Fibroblast of villous mesenchyme (primary cell): Measurements from ENCODE around the gene APCDD1L. TPM values are rescaled to one million over a fixed set of nuclear protein-coding genes. Genes with fewer than 3 reads are reported as not detected.

Source experiments
- DNase-seq: peaks from one replicate; pipeline ENCODE4 v3.0.0-alpha.2; 2010; ENCODE audit warnings: low read depth
- H3K4me3 ChIP-seq: 2 replicates; pipeline ENCODE4 v1.5.1; 2011; ENCODE audit warnings: low read depth, mild to moderate bottlenecking, low read length
- total RNA-seq: library from RNA; depleted of rRNA; stranded (reverse); fragments of >200 nt; gene quantifications from 2 replicates; pipeline ENCODE4 v1.2.3, GENCODE V29; 2012
- TF ChIP-seq, protein P1 (sequence below): IDR thresholded peaks from 2 replicates; pipeline ENCODE4 v1.5.1; 2012; ENCODE audit warnings: low read depth, mild to moderate bottlenecking, low read length; ENCODE audit not compliant: insufficient read depth

Gene APCDD1L
- total RNA-seq, 1 donor = 0.86 TPM

DNA sequence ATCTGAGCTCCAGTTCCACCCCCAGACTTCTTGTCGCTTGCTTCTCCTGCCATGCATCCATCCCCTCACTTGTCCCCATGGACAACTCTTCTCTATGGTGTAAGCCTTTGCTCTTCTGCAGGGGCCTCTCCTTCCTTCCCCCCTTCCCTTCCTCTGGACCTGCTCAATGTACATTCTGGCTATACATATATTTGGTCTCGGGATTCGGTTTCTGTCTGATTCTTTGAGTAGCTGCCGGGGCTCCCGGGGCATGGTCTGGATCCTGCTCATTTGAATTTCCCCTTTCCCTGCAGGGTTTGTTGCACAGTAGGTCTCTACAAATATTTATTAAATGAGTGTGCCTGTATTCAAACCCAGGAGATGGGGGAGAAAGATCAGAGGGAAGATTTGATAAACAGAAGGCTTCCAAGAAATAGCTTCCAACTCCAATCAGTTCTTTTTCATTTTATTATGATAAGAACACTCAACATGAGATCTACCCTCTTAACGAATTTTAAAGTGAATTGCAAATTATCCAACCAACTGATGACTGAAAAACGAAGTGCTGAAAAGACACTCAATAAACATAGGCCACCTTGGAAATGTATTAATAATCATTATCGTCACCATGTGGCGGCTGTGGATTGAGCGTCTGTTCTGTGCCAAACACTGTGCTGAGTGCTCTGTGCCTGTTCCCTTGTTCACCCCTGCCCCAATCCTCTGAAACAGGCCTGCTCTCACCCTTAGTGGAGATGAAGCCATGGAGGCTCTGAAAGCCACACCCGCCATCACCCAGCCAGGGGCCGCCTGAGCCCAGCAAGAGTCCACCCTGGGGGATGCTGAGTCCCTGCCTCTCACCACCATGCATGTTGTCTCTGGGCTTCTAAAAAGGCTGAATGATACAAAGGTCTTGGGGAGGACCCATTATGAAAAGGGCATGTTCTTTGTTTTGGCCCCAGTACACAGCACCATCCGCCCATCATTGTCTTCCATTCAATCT lies 34.3 kb upstream of the APCDD1L start:
- DNase-seq = no peak
- TF ChIP-seq, protein P1, sequence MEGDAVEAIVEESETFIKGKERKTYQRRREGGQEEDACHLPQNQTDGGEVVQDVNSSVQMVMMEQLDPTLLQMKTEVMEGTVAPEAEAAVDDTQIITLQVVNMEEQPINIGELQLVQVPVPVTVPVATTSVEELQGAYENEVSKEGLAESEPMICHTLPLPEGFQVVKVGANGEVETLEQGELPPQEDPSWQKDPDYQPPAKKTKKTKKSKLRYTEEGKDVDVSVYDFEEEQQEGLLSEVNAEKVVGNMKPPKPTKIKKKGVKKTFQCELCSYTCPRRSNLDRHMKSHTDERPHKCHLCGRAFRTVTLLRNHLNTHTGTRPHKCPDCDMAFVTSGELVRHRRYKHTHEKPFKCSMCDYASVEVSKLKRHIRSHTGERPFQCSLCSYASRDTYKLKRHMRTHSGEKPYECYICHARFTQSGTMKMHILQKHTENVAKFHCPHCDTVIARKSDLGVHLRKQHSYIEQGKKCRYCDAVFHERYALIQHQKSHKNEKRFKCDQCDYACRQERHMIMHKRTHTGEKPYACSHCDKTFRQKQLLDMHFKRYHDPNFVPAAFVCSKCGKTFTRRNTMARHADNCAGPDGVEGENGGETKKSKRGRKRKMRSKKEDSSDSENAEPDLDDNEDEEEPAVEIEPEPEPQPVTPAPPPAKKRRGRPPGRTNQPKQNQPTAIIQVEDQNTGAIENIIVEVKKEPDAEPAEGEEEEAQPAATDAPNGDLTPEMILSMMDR = no peak
- H3K4me3 ChIP-seq = no peak overlapping the region

DNA sequence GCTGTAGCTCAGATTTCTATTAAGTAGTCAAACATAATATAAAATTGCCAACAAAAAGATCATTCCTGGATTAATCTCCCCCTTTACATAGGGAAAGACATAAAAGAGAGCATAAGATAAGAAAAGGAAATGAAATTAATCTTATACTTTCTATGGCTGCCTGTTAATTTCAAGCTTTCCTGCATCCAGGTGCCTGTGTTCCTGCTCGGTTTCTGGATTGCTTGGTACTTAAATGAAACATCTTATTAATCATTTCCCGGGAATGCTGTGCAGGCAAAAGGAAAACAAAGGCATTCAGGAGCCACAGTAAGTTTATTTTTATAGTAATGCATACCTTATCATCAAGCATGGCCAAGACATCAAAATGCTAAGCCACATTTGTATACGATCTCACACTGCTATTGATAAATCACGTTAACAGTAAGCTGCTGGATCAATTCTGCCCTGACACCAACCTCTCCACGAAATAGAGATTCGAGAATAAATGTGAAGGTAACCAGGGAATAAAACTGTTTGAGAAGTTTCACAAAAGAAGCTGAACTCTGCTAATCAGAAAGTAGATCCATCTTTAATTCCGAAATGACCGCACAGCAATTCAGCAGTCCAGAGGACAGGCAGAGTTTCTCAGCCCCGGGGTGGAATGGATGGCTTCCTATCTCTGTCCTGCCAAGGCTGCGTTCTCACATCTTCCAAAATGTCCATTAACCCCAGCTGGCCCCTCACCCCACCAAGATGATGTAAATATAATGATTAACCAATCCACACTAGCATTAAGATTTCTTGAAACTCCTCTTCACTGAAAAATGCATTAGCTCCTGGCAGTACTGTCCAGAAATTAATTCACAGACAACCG lies 32.6 kb upstream of the APCDD1L start:
- DNase-seq = no peak
- H3K4me3 ChIP-seq = no peak overlapping the region
- TF ChIP-seq, protein P1 = no peak

DNA sequence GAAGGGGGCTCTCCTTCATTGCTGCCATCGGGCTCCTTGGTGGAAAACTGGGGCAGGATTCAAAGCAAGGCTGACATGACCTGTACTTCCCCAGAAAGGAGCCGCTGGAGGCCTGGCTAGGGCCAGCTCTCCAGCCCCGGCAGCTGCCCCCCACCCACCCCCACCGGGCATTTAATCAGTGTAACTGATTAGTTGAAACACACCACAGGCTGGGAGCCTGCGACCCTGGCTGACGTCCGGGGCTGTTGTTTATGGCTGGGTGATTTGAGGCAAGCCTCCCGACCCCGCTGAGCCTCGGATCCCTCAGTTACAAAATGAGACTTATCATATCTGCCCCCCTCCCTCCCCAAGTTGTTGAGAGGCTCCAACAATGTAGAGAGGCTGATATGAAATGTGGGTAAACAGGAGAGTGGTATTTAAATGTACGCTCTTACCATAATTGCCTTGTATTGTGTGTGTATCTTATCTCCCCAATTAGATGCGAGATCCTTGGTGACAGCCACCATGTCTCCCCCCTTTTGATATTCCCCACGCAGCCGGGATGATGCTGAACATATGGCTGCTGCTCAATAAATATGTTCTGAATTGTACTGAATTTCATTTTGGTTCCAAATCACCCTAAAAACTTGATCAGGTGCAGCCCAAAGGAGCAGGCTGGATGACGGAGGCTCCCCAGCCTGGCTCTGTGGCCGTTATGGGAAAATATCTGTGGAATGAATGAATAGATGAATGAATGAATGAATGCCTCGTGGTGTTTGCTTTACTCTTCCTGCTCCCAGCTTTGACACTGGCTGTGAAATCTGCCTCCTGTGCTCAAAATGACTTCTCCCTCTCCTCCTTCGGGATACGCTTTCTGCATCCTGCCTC lies 31.8 kb upstream of the APCDD1L start:
- TF ChIP-seq, protein P1 = no peak
- no peak overlapping the region for H3K4me3 ChIP-seq
- DNase-seq = no peak

DNA sequence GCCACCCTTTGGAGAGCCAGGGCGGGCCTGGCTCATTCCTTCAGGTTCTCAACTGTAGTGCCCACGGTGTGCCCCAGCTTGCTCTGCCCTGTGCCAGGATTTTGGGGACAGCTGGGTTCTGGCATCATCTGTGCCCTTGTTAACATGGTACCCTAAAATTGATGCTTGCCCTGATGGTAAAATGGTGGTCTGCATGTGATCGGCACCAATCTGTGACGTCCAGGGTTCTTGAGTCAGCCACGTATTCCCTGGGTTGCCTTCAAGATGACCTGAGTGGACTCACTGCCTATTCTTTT lies 31.2 kb upstream of the APCDD1L start:
- TF ChIP-seq, protein P1 = no peak
- H3K4me3 ChIP-seq = no peak overlapping the region
- no peak for DNase-seq

DNA sequence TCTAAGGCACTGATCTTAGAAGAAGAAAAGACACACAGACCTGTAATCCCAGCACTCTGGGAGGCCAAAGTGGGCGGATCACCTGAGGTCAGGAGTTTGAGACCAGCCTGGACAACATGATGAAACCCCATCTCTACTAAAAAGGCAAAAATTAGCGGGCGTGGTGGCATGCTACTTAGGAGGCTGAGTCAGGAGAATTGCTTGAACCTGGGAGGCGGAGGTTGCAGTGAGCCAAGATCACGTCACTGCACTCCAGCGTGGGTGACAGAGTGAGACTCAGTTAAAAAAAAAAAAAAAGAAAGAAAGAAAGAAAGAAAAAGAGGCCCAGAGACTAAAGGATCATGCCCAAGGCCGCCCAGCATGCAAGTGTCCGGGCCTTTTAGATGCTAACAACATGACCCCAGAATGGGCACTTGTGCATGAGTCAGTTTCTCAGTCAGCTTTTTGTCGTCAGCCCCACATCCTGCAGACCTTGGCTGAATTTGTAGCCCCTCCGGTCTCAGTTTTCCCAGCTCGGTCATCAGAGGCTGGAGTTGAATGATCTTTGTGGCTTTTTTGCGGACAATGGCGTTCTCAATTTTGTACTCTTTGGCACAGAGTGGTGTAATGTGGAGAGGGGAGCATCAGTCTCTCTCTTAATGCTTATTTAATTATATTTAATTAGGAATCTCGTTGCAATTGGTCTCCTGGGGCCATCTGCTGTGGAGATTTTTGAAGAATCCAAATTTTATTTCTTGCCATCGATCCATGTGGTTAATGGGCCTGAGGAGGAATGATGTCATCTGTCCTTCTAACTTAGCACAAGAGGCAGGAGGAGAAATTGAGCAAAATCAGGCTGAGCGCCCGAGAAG lies 30.6 kb upstream of the APCDD1L start:
- H3K4me3 ChIP-seq = no peak overlapping the region
- DNase-seq = no peak
- TF ChIP-seq, protein P1 = no peak
